H1 (cell line): ENCODE results near the gene TCHP. TPM values are rescaled to one million over a fixed set of nuclear protein-coding genes. Genes with fewer than 3 reads are reported as not detected.

Source experiments
- GABPA ChIP-seq: IDR thresholded peaks from 2 replicates; pipeline ENCODE4 v1.6.1; 2011; ENCODE audit warnings: mild to moderate bottlenecking, low read length, moderate library complexity, borderline replicate concordance; ENCODE audit not compliant: insufficient read depth
- NRF1 ChIP-seq: IDR thresholded peaks from 2 replicates; pipeline ENCODE4 v1.6.1; 2011; ENCODE audit warnings: mild to moderate bottlenecking, low read depth, low read length, improper control_type of control experiment
- TCF12 ChIP-seq: IDR thresholded peaks from 2 replicates; pipeline ENCODE4 v1.6.1; 2011; ENCODE audit warnings: low read depth, mild to moderate bottlenecking, low read length
- TEAD4 ChIP-seq: IDR thresholded peaks from 2 replicates; pipeline ENCODE4 v1.6.1; 2012; ENCODE audit warnings: low read depth, low read length, inconsistent platforms, mixed read lengths
- polyA plus RNA-seq, 7 experiments: library from polyadenylated mRNA; depleted of rRNA in 3 of 7; stranded (reverse) in 5 of 7; unstranded in 2 of 7; fragments of >200 nt in 5 of 7; fragments of 200-250 nt in 2 of 7; gene quantifications; 1 replicate in 5 of 7; 2 replicates in 1 of 7; 4 replicates in 1 of 7; pipeline versions ENCODE4 v1.2.1 to v1.2.3, GENCODE V29; 2011 to 2013; ENCODE audit warnings: missing spikeins in 2 of 7, mixed read lengths in 2 of 7
- total RNA-seq: library from RNA; stranded (reverse); fragmentation: NEBNext Ultra II Directional; extraction: Animal tissue kit (Norgen Biotek cat#: 25700); gene quantifications from 2 replicates; pipeline ENCODE4 v1.2.1, GENCODE V29; 2021

Gene TCHP
- total and polyA plus RNA-seq, 2 of the 8 experiments (the other 6 are each of a cell fraction or from before 2014, with no cell fraction given) = 2.8 to 4.5 TPM

GRCh38 chr12:109930028-109930800 is 30.1 kb downstream of the TCHP start (continued):
- TF ChIP-seq TEAD4 (no peak), GABPA (no peak), NRF1 (no peak), TCF12 (no peak)
